Renal cortical epithelial cell (primary cell): Measurements from ENCODE around the gene COL11A2. TPM values are rescaled to one million over a fixed set of nuclear protein-coding genes. Genes with fewer than 3 reads are reported as not detected.
A peak's percentile ranks its signal among the peaks of the same experiment; 100 is the strongest.
"Not testable (repeated sequence)": the region's sequence is repeated elsewhere in the genome, so short reads cannot be mapped to it uniquely, and the experiment has no call there.

Experiments
- DNase-seq: peaks from one replicate; pipeline ENCODE4 v3.0.0-alpha.2; 2011; ENCODE audit warnings: low read depth
- total RNA-seq: library from RNA; depleted of rRNA; stranded (reverse); fragments of >200 nt; gene quantifications from 2 replicates; pipeline ENCODE4 v1.2.3, GENCODE V29; 2014

The COL11A2 gene
- total RNA-seq: 0.17 and 0.20 TPM in 2 replicates

- DNase-seq: no peak
These were observed at the start of gene COL11A2 for GRCh38 chr6:33192105-33192646. Gene COL11A2, minus strand, starts transcription at chr6:33192467. Its CDS starts 227 bp downstream, at chr6:33192240.

- no peak for DNase-seq
These were observed 49.7 kb upstream of the COL11A2 start for GRCh38 chr6:33241968-33242367.

- DNase-seq: no peak
These were observed 45.5 kb upstream of the COL11A2 start for GRCh38 chr6:33237741-33238140.

GRCh38 chr6:33236852-33237251 is 44.6 kb upstream of the COL11A2 start:
- no peak for DNase-seq

GRCh38 chr6:33236328-33236727 is 44.1 kb upstream of the COL11A2 start:
- DNase-seq: no peak

GRCh38 chr6:33235221-33235634 is 43.0 kb upstream of the COL11A2 start:
- DNase-seq: no peak

- not testable (repeated sequence) for DNase-seq
These were observed 34.3 kb upstream of the COL11A2 start for GRCh38 chr6:33226503-33227120.

- no peak for DNase-seq
These were observed 25.4 kb upstream of the COL11A2 start for GRCh38 chr6:33217681-33218080.

- DNase-seq: no peak
These were observed 25.0 kb upstream of the COL11A2 start for GRCh38 chr6:33217246-33217645.

GRCh38 chr6:33216117-33216649 is 23.9 kb upstream of the COL11A2 start:
- no peak for DNase-seq

GRCh38 chr6:33215271-33216116 is 23.2 kb upstream of the COL11A2 start:
- no peak for DNase-seq

GRCh38 chr6:33213989-33214335 is 21.7 kb upstream of the COL11A2 start:
- DNase-seq: no peak

GRCh38 chr6:33213166-33213988 is 21.1 kb upstream of the COL11A2 start:
- DNase-seq: no peak

- no peak for DNase-seq
These were observed 20.5 kb upstream of the COL11A2 start for GRCh38 chr6:33212857-33213165.

- DNase-seq: no peak
These were observed 19.6 kb upstream of the COL11A2 start for GRCh38 chr6:33211666-33212422.

GRCh38 chr6:33211136-33211535 is 18.9 kb upstream of the COL11A2 start:
- DNase-seq: no peak

- DNase-seq: no peak
These were observed 17.6 kb upstream of the COL11A2 start for GRCh38 chr6:33209856-33210255.

GRCh38 chr6:33208091-33208967 is 16.1 kb upstream of the COL11A2 start, which contains the start of gene RING1:
Gene RING1, plus strand, starts transcription at chr6:33208500. Its CDS starts 323 bp downstream, at chr6:33208823.
- peak; percentile 29 for DNase-seq

GRCh38 chr6:33207552-33208090 is 15.4 kb upstream of the COL11A2 start:
- DNase-seq: no peak
